GM19455 (cell line): ENCODE measurements around the gene MAGEF1.

Experiments
- ATAC-seq: cut with Tn5 transposase; IDR thresholded peaks from one replicate; pipeline ENCODE4 v1.9.1; 2021; ENCODE audit not compliant: unreplicated experiment

The MAGEF1 gene

GRCh38 chr3:184691397-184692231 lies 20.2 kb downstream of the MAGEF1 start:
- no peak for ATAC-seq

GRCh38 chr3:184690192-184690883 lies 21.5 kb downstream of the MAGEF1 start:
- no peak for ATAC-seq

DNA sequence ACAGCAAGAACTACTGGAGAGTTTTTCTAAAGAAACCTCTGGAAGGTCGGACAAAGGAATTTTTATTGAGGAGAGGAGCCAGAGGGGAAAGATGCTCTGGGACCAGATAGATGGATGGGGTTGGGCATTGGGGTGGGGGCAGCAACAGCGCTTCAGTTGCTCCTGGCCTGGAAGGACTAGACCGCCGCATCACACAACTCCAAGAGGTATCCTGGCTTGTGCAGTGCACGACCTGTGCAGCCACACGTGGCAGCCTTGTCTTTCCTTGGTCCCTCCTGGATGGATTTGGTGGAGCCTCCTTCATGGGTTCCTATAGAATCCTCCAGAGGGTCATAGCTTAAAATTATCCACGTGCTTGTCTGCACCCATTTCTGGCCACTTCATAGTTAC lies 23.0 kb downstream of the MAGEF1 start:
- ATAC-seq = no peak

DNA sequence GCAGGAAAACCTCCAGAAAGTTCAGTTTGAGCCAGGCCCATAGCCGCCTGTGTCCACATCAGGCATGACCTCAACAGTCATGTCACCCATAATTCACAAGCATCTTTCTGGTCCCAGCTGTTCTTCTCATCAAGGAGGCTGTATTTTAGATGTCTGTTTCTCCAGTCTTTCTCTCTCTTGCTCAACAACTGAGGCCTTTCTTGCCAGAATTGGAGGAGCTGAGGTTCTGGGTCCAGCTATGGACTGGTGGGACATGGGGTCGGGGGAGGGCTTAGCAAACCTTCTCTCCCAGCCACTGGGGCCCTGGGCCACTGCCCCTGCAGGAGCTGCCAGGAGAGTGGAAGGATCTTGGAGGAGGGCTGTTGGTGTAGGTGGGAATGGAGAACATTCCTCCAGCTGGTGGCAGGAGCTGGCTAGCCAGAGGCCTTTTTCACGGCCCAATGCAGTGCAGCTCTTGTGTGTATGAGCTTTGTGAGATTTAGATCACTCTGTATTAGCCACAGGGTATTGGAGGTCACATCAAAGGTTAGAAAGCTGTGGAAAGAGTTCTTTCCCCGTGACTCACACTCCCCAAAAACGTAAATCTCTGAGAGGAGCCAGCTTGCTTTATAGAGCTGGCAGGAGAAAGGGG lies 23.5 kb downstream of the MAGEF1 start:
- ATAC-seq = no peak

GRCh38 chr3:184687363-184688015 lies 24.4 kb downstream of the MAGEF1 start:
- ATAC-seq = no peak

DNA sequence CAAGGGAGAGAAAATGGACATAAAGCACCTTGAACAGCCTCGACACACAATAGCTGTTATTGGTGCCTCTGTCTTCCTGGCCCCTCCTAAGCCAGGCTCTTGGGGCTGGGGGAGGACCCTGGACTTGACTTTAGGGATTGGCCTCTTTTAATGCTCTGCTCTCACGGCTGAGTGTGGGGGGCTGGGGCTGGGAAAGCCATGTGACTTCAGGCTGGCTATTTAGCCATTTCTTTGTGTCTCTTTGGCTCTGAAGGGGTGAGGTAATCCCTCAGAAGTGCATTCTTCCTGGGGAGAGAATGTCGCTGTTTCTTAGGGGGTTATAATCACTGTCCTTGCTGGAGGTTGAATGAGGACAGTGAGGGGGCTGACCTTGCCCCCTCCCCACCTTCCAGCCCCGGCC lies 26.2 kb downstream of the MAGEF1 start:
- no peak for ATAC-seq

- no peak for ATAC-seq
Measured at GRCh38 chr3:184685055-184685454, 26.8 kb downstream of the MAGEF1 start.

DNA sequence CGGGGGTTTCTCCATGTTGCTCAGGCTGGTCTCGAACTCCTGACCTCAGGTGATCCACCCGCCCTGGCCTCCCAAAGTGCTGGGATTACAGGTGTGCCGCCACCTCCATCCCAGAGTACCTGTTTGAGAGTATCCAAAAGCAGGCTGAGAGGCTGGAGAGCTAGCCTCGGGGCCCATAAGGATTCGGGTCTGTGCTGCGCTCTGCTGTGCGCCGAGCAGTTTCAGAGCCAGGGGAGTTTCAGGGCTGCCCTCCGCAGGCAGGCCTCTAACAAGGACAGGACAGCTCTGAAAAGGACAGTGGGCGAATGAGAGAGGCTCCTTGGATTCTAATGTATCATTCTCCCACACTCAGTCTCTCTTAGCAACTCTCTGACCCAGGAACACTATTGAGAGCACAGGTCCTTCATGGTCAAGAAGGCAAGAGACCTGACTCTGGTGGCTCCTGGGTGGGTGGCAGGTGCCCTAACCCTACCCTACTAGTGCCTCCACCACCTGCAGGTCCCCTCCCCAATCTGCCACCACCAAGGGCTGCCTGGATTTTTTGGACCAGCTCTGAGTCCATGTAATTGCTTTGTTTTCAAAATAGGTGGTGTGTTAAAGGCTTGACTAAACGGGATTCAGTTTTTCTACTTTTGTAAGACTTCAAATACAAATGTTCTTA lies 27.8 kb downstream of the MAGEF1 start:
- no peak for ATAC-seq

- ATAC-seq = no peak
Measured at GRCh38 chr3:184683234-184683633, 28.6 kb downstream of the MAGEF1 start.

DNA sequence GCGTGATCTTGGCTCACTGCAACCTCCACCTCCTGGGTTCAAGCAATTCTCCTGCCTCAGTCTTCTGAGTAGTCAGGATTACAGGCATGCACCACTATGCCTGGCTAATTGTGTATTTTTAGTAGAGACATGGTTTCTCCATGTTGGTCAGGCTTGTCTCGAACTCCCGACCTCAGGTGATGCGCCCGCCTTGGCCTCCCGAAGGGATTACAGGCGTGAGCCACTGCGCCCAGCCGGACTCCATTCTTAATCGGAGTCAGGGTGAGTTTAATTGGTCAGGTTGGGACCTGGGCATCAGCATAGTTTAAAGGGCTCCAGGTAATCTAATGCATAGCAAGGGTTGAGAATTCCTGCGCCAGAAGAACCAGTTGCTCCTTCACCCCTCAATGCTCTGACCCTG lies 29.2 kb downstream of the MAGEF1 start:
- no peak for ATAC-seq

GRCh38 chr3:184680385-184681345 lies 31.2 kb downstream of the MAGEF1 start:
- ATAC-seq = no peak

DNA sequence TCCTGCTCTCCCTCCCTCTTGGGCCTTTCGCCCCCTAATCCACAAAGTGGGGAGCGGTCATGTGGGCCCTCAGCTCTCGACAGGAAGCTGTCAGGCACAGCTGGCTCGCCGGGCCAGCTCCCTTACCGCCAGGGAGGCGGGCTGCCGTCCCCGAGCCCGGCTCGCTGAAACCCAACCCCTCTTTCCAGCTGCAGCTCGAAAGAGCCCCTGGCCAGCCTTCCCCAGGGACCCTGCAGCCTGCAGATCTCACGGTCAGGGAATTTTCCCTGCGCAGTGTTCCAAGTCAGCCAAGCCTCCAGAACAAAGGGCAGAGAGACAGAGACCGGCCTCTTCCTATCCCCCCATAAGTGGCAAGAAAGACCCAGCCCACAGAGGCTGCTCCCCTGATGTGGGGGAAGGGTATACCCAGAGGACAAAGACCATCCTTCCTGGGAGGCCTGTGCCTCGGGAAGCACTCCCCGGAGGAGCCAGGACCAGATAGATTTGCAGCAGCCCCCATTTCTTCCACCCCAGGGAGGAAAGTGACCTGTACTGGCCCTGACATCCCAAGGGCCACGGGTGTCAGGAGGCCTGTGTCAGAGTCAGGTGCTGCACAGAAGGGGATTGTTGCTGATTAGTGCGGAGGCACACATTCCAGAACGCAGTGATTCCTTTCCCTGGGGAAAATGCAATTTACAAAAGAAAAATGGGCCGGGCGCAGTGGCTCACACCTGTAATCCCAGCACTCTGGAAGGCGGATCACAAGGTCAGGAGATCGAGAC lies 32.6 kb downstream of the MAGEF1 start:
- ATAC-seq = no peak

DNA sequence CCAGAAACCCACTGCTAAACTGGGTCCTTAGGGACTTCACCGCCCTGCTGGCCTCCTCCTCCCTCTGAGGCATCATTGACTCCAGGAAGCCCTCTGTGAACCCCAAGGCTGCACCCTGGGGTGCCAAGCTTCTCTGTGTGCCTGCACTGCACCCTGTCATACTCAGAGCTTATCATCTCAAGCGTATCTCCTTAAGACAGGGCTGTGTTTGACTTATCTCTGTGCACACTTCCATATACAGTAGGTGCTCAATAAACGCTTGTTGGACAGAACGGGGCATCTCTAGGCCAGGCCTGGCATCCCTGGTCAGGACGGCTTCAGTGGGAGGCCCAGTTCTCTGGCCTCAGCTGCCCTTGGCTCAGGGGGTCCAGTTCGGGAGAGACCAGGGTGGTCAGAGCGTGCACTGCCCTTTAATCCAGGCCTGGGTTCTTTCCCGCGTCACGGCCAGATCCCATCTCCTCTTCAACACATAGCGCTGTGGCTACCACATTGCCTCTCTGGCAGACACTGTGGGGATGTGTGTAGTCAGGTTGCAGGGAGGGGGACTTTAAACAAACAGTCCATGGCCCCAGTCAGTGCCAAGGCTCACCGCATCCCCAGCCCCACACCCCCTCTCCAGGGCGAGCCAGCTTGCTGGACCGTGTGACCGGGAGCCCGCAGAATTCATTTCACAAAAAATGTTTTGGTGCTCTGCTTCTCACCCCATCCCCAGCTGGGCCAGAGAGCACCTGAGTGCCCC lies 33.4 kb downstream of the MAGEF1 start:
- ATAC-seq = no peak

DNA sequence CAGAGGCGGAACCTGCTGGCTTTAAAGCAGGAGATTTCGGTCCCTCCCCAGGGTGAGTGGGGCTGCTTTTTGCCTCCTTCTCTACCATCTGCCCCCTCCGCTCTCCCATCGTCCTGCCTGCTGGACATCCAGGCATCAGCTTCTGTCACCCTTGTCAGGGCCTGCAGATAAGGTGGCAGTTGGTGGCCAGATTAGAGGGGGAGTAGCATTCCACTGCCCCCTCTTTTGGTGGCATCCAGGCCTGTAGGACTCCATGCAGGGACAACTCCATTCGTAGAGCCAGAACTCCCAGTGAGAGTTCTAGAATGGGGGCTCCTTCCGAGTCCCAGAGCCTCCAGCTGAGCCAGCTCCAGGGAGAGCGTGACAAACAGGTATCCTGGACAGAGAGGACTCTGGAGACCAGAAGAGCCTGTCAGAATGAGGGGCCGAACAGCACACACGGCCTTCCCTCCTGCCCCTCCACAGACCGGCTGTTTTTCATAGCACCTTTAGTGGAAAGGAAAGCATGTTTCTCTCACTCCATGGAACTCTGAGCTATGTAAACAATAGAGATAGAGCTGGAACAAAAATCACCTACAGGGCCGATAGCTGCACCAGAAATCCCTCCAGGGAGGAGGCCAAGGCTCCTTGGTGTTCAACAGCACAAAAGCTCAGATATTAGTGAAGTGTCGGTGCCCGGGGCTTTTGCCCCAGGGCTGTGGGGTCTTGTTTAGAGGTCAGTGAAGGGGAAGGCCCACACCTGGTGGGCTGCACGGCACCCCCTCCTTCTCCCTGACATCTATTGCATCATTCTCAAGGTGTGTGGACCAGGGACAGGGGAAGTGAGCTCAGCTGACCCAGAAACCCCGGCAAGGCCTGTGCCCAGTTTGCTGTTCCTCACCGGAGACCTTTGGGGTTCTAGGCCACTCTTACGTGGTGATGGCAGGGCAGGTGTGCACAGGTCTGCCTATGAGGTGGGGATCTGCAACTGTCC lies 34.2 kb downstream of the MAGEF1 start:
- ATAC-seq = no peak

- ATAC-seq = no peak
Measured at GRCh38 chr3:184676927-184677326, 34.9 kb downstream of the MAGEF1 start.

- no peak for ATAC-seq
Measured at GRCh38 chr3:184674626-184675025, 37.2 kb downstream of the MAGEF1 start.
